Mesothelial cell of epicardium (in vitro differentiated cells): ENCODE results near the gene QRFP. TPM values are rescaled to one million over a fixed set of nuclear protein-coding genes. Genes with fewer than 3 reads are reported as not detected.
"Not testable (repeated sequence)": the region's sequence is repeated elsewhere in the genome, so short reads cannot be mapped to it uniquely, and the experiment has no call there.

Source experiments
- DNase-seq, 2 experiments: peaks; one replicate each; pipeline ENCODE4 v3.0.0; 2021; ENCODE audit warnings: low spot score in 2 of 2; ENCODE audit not compliant: unreplicated experiment in 2 of 2
- H3K27ac Mint-ChIP-seq: 2 replicates; pipeline ENCODE4 v1.8.0; 2021; ENCODE audit warnings: mixed read lengths
- H3K27me3 Mint-ChIP-seq: 2 replicates; pipeline ENCODE4 v1.8.0; 2021; ENCODE audit warnings: low read depth, mixed read lengths
- H3K36me3 Mint-ChIP-seq: 2 replicates; pipeline ENCODE4 v1.8.0; 2021; ENCODE audit warnings: mixed read lengths
- H3K4me1 Mint-ChIP-seq: 2 replicates; pipeline ENCODE4 v1.8.0; 2021; ENCODE audit warnings: mixed read lengths
- H3K4me3 Mint-ChIP-seq: 2 replicates; pipeline ENCODE4 v1.8.0; 2021; ENCODE audit warnings: mild to moderate bottlenecking, moderate library complexity, mixed read lengths
- H3K9me3 Mint-ChIP-seq: 2 replicates; pipeline ENCODE4 v1.8.0; 2021; ENCODE audit warnings: mixed read lengths
- total RNA-seq: library from RNA; stranded (reverse); gene quantifications from 3 replicates; pipeline ENCODE4 v1.2.1, GENCODE V29; 2021
- TF ChIP-seq, protein P1 (sequence below): fragments of 200-600 bp; sonication (generic); IDR thresholded peaks from one replicate; pipeline ENCODE4 v1.5.0; 2021; ENCODE audit warnings: antibody characterized with exemption; ENCODE audit not compliant: unreplicated experiment

The QRFP gene
- total RNA-seq, 1 donor from 2014 or later = not detected

DNA sequence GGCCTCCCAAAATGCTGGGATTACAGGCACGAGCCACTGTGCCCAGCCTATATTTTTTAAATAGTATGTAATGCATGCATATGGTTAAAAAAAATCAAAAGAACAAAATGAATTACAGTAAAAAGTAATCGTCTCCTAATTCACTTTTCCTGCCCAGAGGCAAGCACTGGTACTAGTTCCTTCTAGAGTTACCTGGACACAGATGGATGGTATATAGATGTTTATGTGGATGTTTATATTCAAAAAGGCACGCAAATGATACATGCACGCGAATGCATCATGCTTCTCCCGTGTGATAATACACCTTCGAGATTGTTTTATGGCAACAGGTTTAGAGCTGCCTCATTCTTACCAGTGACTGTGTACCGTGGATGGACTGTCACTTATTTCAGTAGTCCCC is 40.1 kb downstream of the QRFP start:
- DNase-seq = no peak
- Mint-ChIP-seq H3K4me1 (peaks cover 33% of the 10 kb centered on the region), H3K36me3 (peaks cover 21% of the 10 kb centered on the region), H3K27me3 (no peaks in the 10 kb centered on the region), H3K9me3 (no peaks in the 10 kb centered on the region), H3K27ac (no peak overlapping the region), H3K4me3 (no peak overlapping the region)
- TF ChIP-seq, protein P1, sequence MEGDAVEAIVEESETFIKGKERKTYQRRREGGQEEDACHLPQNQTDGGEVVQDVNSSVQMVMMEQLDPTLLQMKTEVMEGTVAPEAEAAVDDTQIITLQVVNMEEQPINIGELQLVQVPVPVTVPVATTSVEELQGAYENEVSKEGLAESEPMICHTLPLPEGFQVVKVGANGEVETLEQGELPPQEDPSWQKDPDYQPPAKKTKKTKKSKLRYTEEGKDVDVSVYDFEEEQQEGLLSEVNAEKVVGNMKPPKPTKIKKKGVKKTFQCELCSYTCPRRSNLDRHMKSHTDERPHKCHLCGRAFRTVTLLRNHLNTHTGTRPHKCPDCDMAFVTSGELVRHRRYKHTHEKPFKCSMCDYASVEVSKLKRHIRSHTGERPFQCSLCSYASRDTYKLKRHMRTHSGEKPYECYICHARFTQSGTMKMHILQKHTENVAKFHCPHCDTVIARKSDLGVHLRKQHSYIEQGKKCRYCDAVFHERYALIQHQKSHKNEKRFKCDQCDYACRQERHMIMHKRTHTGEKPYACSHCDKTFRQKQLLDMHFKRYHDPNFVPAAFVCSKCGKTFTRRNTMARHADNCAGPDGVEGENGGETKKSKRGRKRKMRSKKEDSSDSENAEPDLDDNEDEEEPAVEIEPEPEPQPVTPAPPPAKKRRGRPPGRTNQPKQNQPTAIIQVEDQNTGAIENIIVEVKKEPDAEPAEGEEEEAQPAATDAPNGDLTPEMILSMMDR = no peak

DNA sequence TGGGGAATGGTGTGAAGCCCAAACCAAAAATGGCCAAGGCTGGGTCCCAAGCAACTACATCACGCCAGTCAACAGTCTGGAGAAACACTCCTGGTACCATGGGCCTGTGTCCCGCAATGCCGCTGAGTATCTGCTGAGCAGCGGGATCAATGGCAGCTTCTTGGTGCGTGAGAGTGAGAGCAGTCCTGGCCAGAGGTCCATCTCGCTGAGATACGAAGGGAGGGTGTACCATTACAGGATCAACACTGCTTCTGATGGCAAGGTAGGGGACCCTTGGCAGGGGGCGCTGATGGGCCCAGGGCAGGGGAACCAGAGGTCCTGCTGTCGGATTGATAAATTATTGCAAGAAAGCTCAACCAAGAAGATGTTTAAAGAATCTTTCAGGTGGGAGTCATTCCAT is 41.8 kb downstream of the QRFP start:
- H3K4me1 Mint-ChIP-seq = peaks cover 23% of the 10 kb centered on the region
- no peaks in the 10 kb centered on the region for H3K27me3 Mint-ChIP-seq
- peaks cover 25% of the 10 kb centered on the region for H3K36me3 Mint-ChIP-seq
- no peak overlapping the region for H3K27ac Mint-ChIP-seq
- no peaks in the 10 kb centered on the region for H3K9me3 Mint-ChIP-seq
- H3K4me3 Mint-ChIP-seq = no peak overlapping the region
- no peak for DNase-seq
- TF ChIP-seq, protein P1 = no peak

DNA sequence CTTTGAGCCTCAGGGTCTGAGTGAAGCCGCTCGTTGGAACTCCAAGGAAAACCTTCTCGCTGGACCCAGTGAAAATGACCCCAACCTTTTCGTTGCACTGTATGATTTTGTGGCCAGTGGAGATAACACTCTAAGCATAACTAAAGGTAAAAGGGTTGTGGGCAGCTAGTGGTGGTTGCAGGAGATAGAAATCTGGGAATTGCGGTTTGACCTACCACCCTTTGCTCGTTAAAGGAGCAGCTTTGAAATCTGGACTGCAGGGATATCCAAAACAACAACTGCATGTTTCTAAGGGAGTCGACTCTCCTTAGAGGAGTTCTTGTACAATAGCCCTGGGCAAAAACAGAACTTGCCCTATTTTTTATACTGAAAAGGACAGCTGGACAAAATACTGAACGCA is 42.5 kb downstream of the QRFP start:
- TF ChIP-seq, protein P1 = no peak
- H3K4me3 Mint-ChIP-seq = no peak overlapping the region
- no peaks in the 10 kb centered on the region for H3K9me3 Mint-ChIP-seq
- peak overlapping the region; percentile 47 for H3K27ac Mint-ChIP-seq
- DNase-seq = no peak
- no peaks in the 10 kb centered on the region for H3K27me3 Mint-ChIP-seq
- peaks cover 23% of the 10 kb centered on the region for H3K4me1 Mint-ChIP-seq
- H3K36me3 Mint-ChIP-seq = peaks cover 26% of the 10 kb centered on the region

DNA sequence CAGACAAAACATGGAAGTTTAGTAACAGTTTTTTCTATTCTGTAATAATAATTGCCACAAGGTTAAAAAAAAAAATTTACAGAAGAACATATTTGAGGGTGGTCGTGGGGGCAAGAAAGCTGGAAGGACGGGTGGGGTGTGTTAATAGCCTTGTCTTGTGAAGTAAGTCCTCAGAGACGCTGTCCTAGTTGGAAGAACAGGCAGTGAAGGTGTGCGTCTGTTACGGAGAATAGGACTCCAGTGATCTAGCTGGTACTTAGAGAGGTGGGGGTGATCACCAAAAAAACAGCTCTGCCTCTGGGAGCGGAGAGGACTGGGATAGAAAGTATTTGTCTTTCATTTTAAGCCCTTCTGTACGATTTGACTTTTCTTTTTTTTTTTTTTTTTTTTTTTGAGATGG is 43.8 kb downstream of the QRFP start:
- Mint-ChIP-seq H3K36me3 (peaks cover 26% of the 10 kb centered on the region), H3K27ac (peak overlapping the region; percentile 30), H3K4me3 (no peak overlapping the region), H3K4me1 (peaks cover 15% of the 10 kb centered on the region), H3K27me3 (no peaks in the 10 kb centered on the region), H3K9me3 (no peaks in the 10 kb centered on the region)
- DNase-seq = no peak
- TF ChIP-seq, protein P1 = no peak

DNA sequence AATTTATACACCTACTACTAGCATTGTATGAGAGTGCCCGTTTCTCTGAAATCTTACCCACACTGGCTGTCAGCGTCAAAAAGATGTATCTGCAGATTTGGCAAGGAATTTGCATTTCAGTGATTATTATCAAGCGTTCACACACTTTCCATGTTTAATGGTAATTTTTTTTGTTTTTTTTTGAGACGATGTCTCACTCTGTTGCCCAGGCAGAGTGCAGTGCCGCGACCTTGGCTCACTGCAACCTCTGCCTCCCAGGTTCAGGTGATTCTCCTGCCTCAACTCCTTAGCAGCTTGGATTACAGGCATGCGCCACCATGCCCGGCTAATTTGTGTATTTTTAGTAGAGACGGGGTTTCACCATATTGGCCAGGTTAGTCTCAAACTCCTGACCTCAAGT is 47.3 kb downstream of the QRFP start:
- Mint-ChIP-seq H3K9me3 (no peaks in the 10 kb centered on the region), H3K27ac (peak overlapping the region; percentile 36), H3K36me3 (peaks cover 11% of the 10 kb centered on the region), H3K4me3 (no peak overlapping the region), H3K27me3 (no peaks in the 10 kb centered on the region), H3K4me1 (peaks cover 42% of the 10 kb centered on the region)
- no peak for DNase-seq
- TF ChIP-seq, protein P1 = no peak

DNA sequence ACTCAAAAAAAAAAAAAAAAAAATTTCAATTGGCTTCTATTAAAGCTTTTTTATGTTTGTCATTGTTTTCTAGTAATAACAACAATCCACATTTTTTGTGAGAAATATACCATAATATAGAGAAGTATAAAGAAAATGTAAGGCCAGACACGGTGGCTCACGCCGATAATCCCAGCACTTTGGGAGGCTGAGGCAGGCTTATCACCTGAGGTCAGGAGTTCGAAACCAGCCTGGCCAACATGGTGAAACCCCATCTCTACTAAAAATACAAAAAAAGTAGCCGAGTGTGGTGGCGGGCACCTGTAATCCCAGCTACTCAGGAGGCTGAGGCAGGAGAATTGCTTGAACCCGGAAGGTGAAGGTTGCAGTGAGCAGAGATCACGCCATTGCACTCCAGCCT is 48.1 kb downstream of the QRFP start:
- H3K27me3 Mint-ChIP-seq, H3K9me3 Mint-ChIP-seq, H3K27ac Mint-ChIP-seq, DNase-seq, H3K4me3 Mint-ChIP-seq: not testable (repeated sequence)
- H3K36me3 Mint-ChIP-seq = peaks cover 11% of the 10 kb centered on the region
- peaks cover 44% of the 10 kb centered on the region for H3K4me1 Mint-ChIP-seq
